ENCODE results near the gene CYTH1. TPM values are rescaled to one million over a fixed set of nuclear protein-coding genes. Genes with fewer than 3 reads are reported as not detected.

CYTH1 gene
- polyA plus RNA-seq, 1 experiment: 12.8 TPM

DNA sequence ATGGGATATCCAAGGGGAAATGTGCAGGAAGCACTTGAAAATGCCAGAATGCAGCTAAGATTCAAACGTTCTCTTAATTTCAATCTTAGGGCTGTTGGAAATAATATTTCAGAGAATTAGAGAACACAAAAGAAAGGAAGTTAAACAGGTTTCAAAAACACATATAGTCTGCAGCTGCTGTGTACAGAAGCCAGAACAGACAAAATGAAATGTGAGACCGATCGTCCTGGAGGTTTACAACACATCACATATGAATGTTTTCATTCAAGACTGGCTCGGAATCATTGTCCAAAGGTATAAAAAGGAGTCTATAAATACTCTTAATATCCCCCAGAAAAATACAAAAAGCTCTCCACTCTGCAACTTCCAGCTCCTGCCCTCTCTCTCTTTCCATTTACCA, 14.3 kb downstream of the CYTH1 start:
- ChIA-PET CTCF (no interaction called here), POLR2A (no interaction called here)
- TF ChIP-seq CTCF (IDR thresholded peaks at IDR 0.05; ENCODE audit: insufficient read depth, low read depth, low read length): no peak
- no peak for DNase-seq (ENCODE audit: low read depth)
- Histone ChIP-seq H3K36me3 (ENCODE audit: control insufficient read depth, insufficient read depth, low read length) (no peaks in the 10 kb centered on the region), H3K4me3 (ENCODE audit: low read depth, low read length) (no peak overlapping the region), H3K27me3 (ENCODE audit: control insufficient read depth, insufficient read depth, low read length) (no peaks in the 10 kb centered on the region)

- H3K36me3 ChIP-seq (ENCODE audit: control insufficient read depth, insufficient read depth, low read length): no peaks in the 10 kb centered on the region
- no peak for DNase-seq (ENCODE audit: low read depth)
- H3K4me3 ChIP-seq (ENCODE audit: low read depth, low read length): no peak overlapping the region
- no peak for TF ChIP-seq CTCF (IDR thresholded peaks at IDR 0.05; ENCODE audit: insufficient read depth, low read depth, low read length)
- ChIA-PET POLR2A (no interaction called here), CTCF (no interaction called here)
- H3K27me3 ChIP-seq (ENCODE audit: control insufficient read depth, insufficient read depth, low read length): no peaks in the 10 kb centered on the region
Measured at GRCh38 chr17:78766743-78767294, 15.3 kb downstream of the CYTH1 start.

- H3K4me3 ChIP-seq (ENCODE audit: low read depth, low read length): no peak overlapping the region
- ChIA-PET CTCF (interaction anchor here (1.1 kb wide), 1 partner anchor 8 kb away, joined by 3 read pairs; no protein-coding TSS in a partner anchor), POLR2A (no interaction called here)
- no peak for TF ChIP-seq CTCF (IDR thresholded peaks at IDR 0.05; ENCODE audit: insufficient read depth, low read depth, low read length)
- no peaks in the 10 kb centered on the region for H3K27me3 ChIP-seq (ENCODE audit: control insufficient read depth, insufficient read depth, low read length)
- no peaks in the 10 kb centered on the region for H3K36me3 ChIP-seq (ENCODE audit: control insufficient read depth, insufficient read depth, low read length)
- DNase-seq (ENCODE audit: low read depth): no peak
Measured at GRCh38 chr17:78766225-78766624, 15.8 kb downstream of the CYTH1 start.

DNA sequence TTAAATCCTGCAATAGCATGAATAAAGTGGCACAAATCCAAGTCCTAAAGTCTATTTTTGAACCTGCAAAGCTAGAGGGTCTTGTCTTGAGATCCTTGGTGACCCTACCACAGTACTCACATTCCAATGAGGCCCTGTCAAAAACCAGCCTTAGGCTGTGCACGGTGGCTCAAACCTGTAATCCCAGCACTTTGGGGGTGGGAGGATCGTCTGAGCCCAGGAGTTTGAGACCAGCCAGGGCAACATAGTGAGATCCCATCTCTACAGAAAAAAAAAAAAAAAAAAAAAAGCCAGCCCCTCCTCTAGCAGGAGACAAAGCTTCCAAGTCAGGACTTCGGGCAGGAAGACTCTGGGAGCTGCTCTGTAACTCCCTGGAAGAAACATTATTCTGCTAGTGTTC, 16.3 kb downstream of the CYTH1 start:
- CTCF ChIA-PET: interaction anchor here (1.1 kb wide), 1 partner anchor 9 kb away, joined by 3 read pairs; no protein-coding TSS in a partner anchor
- POLR2A ChIA-PET: no interaction called here

DNA sequence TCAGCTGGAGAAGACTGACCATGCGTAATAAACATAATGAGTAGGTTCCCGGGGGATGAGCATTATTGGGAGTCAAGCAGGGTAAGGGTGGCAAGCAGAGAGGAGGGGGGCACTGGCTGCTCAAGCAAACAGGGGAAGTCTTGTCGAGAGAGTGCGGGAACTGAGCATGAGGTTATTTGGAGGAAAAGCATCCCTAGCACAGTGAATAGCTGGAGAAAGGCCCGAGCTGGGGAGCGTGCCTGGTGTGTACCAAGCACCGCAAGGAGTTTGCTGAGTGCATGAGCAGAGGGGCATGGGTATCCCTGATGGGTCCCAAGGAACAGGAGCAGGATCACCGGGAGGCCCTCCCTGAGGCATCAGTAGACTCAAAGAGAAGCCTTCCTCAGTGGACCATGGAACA, 17.2 kb downstream of the CYTH1 start:
- no peak for DNase-seq (ENCODE audit: low read depth)
- H3K4me3 ChIP-seq (ENCODE audit: low read depth, low read length): no peak overlapping the region
- no peak for TF ChIP-seq CTCF (IDR thresholded peaks at IDR 0.05; ENCODE audit: insufficient read depth, low read depth, low read length)
- H3K36me3 ChIP-seq (ENCODE audit: control insufficient read depth, insufficient read depth, low read length): no peaks in the 10 kb centered on the region
- H3K27me3 ChIP-seq (ENCODE audit: control insufficient read depth, insufficient read depth, low read length): no peaks in the 10 kb centered on the region
- ChIA-PET POLR2A (no interaction called here), CTCF (no interaction called here)

More for the DNA sequence above, 16.3 kb downstream of the CYTH1 start:
- Histone ChIP-seq H3K27me3 (ENCODE audit: control insufficient read depth, insufficient read depth, low read length) (no peaks in the 10 kb centered on the region), H3K4me3 (ENCODE audit: low read depth, low read length) (no peak overlapping the region), H3K36me3 (ENCODE audit: control insufficient read depth, insufficient read depth, low read length) (no peaks in the 10 kb centered on the region)
- no peak for DNase-seq (ENCODE audit: low read depth)
- TF ChIP-seq CTCF (IDR thresholded peaks at IDR 0.05; ENCODE audit: insufficient read depth, low read depth, low read length): no peak
